Neural progenitor cell (in vitro differentiated cells): ENCODE results near the gene TMEM98.
"Not testable (repeated sequence)": the region's sequence is repeated elsewhere in the genome, so short reads cannot be mapped to it uniquely, and the experiment has no call there.

Source experiments
- CTCF ChIP-seq: fragments of 200-600 bp; sonication (generic); IDR thresholded peaks from 2 replicates; pipeline ENCODE4 v1.5.1; 2017; ENCODE audit warnings: antibody characterized with exemption, mild to moderate bottlenecking
- EZH2 ChIP-seq: fragments of 200-600 bp; sonication (generic); IDR thresholded peaks from 2 replicates; pipeline ENCODE4 v1.6.1; 2017; ENCODE audit warnings: antibody characterized with exemption, mild to moderate bottlenecking, moderate library complexity

- not testable (repeated sequence) for TF ChIP-seq CTCF, EZH2
Measured at GRCh38 chr17:32981611-32982010, 53.7 kb downstream of the TMEM98 start.
